ENCODE results near the gene CHPF. TPM values are rescaled to one million over a fixed set of nuclear protein-coding genes. Genes with fewer than 3 reads are reported as not detected.
A peak's percentile ranks its signal among the peaks of the same experiment; 100 is the strongest.

CHPF gene
- total and polyA plus RNA-seq, 2 donors (not counting 1 experiment from before 2014, with no cell fraction given): 35.8 to 58.8 TPM

GRCh38 chr2:219553463-219553963 lies 9.9 kb upstream of the CHPF start:
- TF ChIP-seq EZH2 (IDR thresholded peaks at IDR 0.05; ENCODE audit: low read length, missing control alignments): no peak
- no peak for TF ChIP-seq CTCF (conservative IDR thresholded peaks at IDR 0.05 in 1 of 2, IDR thresholded peaks at IDR 0.05 in 1 of 2; ENCODE audit: low read depth in 1 of 2, low read length in 2 of 2)
- Histone ChIP-seq H3K4me3 (replicated peaks in 1 of 4; ENCODE audit: control extremely low read depth in 1 of 4, insufficient read depth in 1 of 4, low read depth in 3 of 4, low read length in 4 of 4) (no peak overlapping the region), H3K36me3 (ENCODE audit: control insufficient read depth, insufficient read depth, low read length) (no peaks in the 10 kb centered on the region), H3K27ac (ENCODE audit: insufficient read depth, low read length) (no peak overlapping the region), H3K4me2 (ENCODE audit: extremely low read depth, insufficient read depth, low read length) (no peak overlapping the region), H3K4me1 (ENCODE audit: control insufficient read depth, extremely low read depth, insufficient read depth, low read length) (peaks cover 3% of the 10 kb centered on the region), H3K9ac (ENCODE audit: insufficient read depth, low read length) (no peak overlapping the region), H3K27me3 (ENCODE audit: control insufficient read depth, insufficient read depth, low read length) (peaks cover 6% of the 10 kb centered on the region), H2AFZ (ENCODE audit: low read length) (no peak overlapping the region), H3K79me2 (ENCODE audit: control insufficient read depth, insufficient read depth, low read length) (no peaks in the 10 kb centered on the region), H3K9me3 (ENCODE audit: control insufficient read depth, insufficient read depth, low read depth, low read length) (no peaks in the 10 kb centered on the region), H4K20me1 (ENCODE audit: control insufficient read depth, extremely low read depth, insufficient read depth, low read length) (no peaks in the 10 kb centered on the region)
- DNase-seq (ENCODE audit: low read depth in 2 of 2): no peak

- no peak overlapping the region for H3K27ac ChIP-seq (ENCODE audit: insufficient read depth, low read length)
- H3K9ac ChIP-seq (ENCODE audit: insufficient read depth, low read length): no peak overlapping the region
- no peaks in the 10 kb centered on the region for H4K20me1 ChIP-seq (ENCODE audit: control insufficient read depth, extremely low read depth, insufficient read depth, low read length)
- H3K4me1 ChIP-seq (ENCODE audit: control insufficient read depth, extremely low read depth, insufficient read depth, low read length): peaks cover 3% of the 10 kb centered on the region
- DNase-seq (ENCODE audit: low read depth in 2 of 2): no peak
- peaks cover 6% of the 10 kb centered on the region for H3K27me3 ChIP-seq (ENCODE audit: control insufficient read depth, insufficient read depth, low read length)
- no peak overlapping the region for H3K4me2 ChIP-seq (ENCODE audit: extremely low read depth, insufficient read depth, low read length)
- no peaks in the 10 kb centered on the region for H3K9me3 ChIP-seq (ENCODE audit: control insufficient read depth, insufficient read depth, low read depth, low read length)
- H3K79me2 ChIP-seq (ENCODE audit: control insufficient read depth, insufficient read depth, low read length): no peaks in the 10 kb centered on the region
- TF ChIP-seq EZH2 (IDR thresholded peaks at IDR 0.05; ENCODE audit: low read length, missing control alignments) (no peak), CTCF (conservative IDR thresholded peaks at IDR 0.05 in 1 of 2, IDR thresholded peaks at IDR 0.05 in 1 of 2; ENCODE audit: low read depth in 1 of 2, low read length in 2 of 2) (no peak)
- H3K36me3 ChIP-seq (ENCODE audit: control insufficient read depth, insufficient read depth, low read length): no peaks in the 10 kb centered on the region
- H3K4me3 ChIP-seq (replicated peaks in 1 of 4; ENCODE audit: control extremely low read depth in 1 of 4, insufficient read depth in 1 of 4, low read depth in 3 of 4, low read length in 4 of 4): peak overlapping the region in 1 of 4 experiments; percentile 62
- H2AFZ ChIP-seq (ENCODE audit: low read length): no peak overlapping the region
Measured at GRCh38 chr2:219553168-219553417, 9.5 kb upstream of the CHPF start.

GRCh38 chr2:219552382-219553167 lies 9.0 kb upstream of the CHPF start:
- peaks cover 3% of the 10 kb centered on the region for H3K4me1 ChIP-seq (ENCODE audit: control insufficient read depth, extremely low read depth, insufficient read depth, low read length)
- peak overlapping the region; percentile 42 to 70 (median 58) for H3K4me3 ChIP-seq (replicated peaks in 1 of 4; ENCODE audit: control extremely low read depth in 1 of 4, insufficient read depth in 1 of 4, low read depth in 3 of 4, low read length in 4 of 4)
- H3K9ac ChIP-seq (ENCODE audit: insufficient read depth, low read length): no peak overlapping the region
- H3K36me3 ChIP-seq (ENCODE audit: control insufficient read depth, insufficient read depth, low read length): no peaks in the 10 kb centered on the region
- peaks cover 6% of the 10 kb centered on the region for H3K27me3 ChIP-seq (ENCODE audit: control insufficient read depth, insufficient read depth, low read length)
- peak; percentile 73 to 74 for DNase-seq (ENCODE audit: low read depth in 2 of 2)
- no peaks in the 10 kb centered on the region for H3K79me2 ChIP-seq (ENCODE audit: control insufficient read depth, insufficient read depth, low read length)
- TF ChIP-seq EZH2 (IDR thresholded peaks at IDR 0.05; ENCODE audit: low read length, missing control alignments) (no peak), CTCF (conservative IDR thresholded peaks at IDR 0.05 in 1 of 2, IDR thresholded peaks at IDR 0.05 in 1 of 2; ENCODE audit: low read depth in 1 of 2, low read length in 2 of 2) (no peak)
- peak overlapping the region; percentile 90 for H2AFZ ChIP-seq (ENCODE audit: low read length)
- H3K4me2 ChIP-seq (ENCODE audit: extremely low read depth, insufficient read depth, low read length): peak overlapping the region; percentile 87
- no peak overlapping the region for H3K27ac ChIP-seq (ENCODE audit: insufficient read depth, low read length)
- H3K9me3 ChIP-seq (ENCODE audit: control insufficient read depth, insufficient read depth, low read depth, low read length): no peaks in the 10 kb centered on the region
- H4K20me1 ChIP-seq (ENCODE audit: control insufficient read depth, extremely low read depth, insufficient read depth, low read length): no peaks in the 10 kb centered on the region
